Pancreas (tissue), 10 donors: ENCODE measurements around the gene LAMTOR2. TPM values are rescaled to one million over a fixed set of nuclear protein-coding genes. Genes with fewer than 3 reads are reported as not detected.

Source experiments
- ATAC-seq, 4 donors: fragments of 200-7000 bp; cut with Tn5 transposase; one replicate each; pipeline versions ENCODE4 v1.8.0 to v1.9.1; 2020; ENCODE audit warnings: mild to moderate bottlenecking in 4 of 4, moderate library complexity in 4 of 4
- DNase-seq, 6 donors: peaks; one replicate each; pipeline ENCODE4 v3.0.0-alpha.2; 2020
- FAIRE-seq: peaks from 2 replicates; lab custom pipeline; 2012; peaks lifted over from hg19 to GRCh38; lab: Jason Lieb, UNC
- H3K27ac ChIP-seq, 4 donors: fragments of 200-600 bp; sonication (generic); 1 replicate in 3 of 4; 2 replicates in 1 of 4; pipeline versions ENCODE4 v1.5.0 to v1.8.0; 2020
- H3K27me3 ChIP-seq, 4 donors: fragments of 200-600 bp; one replicate each; pipeline ENCODE4 v1.8.0; 2021
- H3K36me3 ChIP-seq, 3 donors: fragments of 200-600 bp; sonication (generic) in 1 of 3; one replicate each; pipeline versions ENCODE4 v1.5.0 to v1.8.0; 2020 to 2021
- H3K4me1 ChIP-seq, 3 donors: fragments of 200-600 bp; one replicate each; pipeline ENCODE4 v1.8.0; 2021
- H3K4me3 ChIP-seq, 4 donors: fragments of 200-600 bp; sonication (generic) in 2 of 4; one replicate each; pipeline versions ENCODE4 v1.5.0 to v1.8.0; 2020 to 2021
- H3K9me3 ChIP-seq, 4 donors: fragments of 200-600 bp; one replicate each; pipeline ENCODE4 v1.8.0; 2021
- WGBS, 2 donors: extraction: QIAGEN DNeasy Blood & Tissue Kit; methylation state at CpG; one replicate each; pipeline ENCODE4 v1.1.7; 2013; 5-methylcytosine and 5-hydroxymethylcytosine counted together
- intact Hi-C, 3 donors: fragments of 100-400 bp; cut with DNase I; formaldehyde crosslinking; loops; one replicate each; pipeline versions ENCODE4 v1.11.1 to v1.14.2; 2022
- polyA plus RNA-seq, 2 donors: library from polyadenylated mRNA; stranded (reverse); fragments of 200-250 nt; gene quantifications; one replicate each; pipeline ENCODE4 v1.2.3, GENCODE V29; 2013
- total RNA-seq, 6 donors: library from RNA; stranded (reverse); fragmentation: NEBNext Ultra II Directional in 4 of 6; extraction: Animal tissue kit (Norgen Biotek cat#: 25700) in 4 of 6; gene quantifications; one replicate each; pipeline versions ENCODE4 v1.2.1 to v1.2.4, GENCODE V29; 2021 to 2023
- TF ChIP-seq, protein P1 (sequence below), 4 donors: fragments of 200-600 bp; sonication (generic) in 3 of 4; IDR thresholded peaks; one replicate each; pipeline versions ENCODE4 v1.5.0 to v1.8.0; 2021; ENCODE audit warnings: antibody characterized with exemption in 4 of 4
- donor health status: healthy with polysubstance abuse.
- donor health status: DM: no; HTN: no; CAD: no; lungs with moderate emphysema.
- donor health status: DM: no; HTN: no; CAD: no.
- donor health status: control.
- donor health status: control.
- donor health status: Bipolar disorder and iron deficiency.
- donor health status: DM: yes; HTN: yes; CAD: no.
- donor health status: DM: no; HTN: no; CAD: no.
- donor health status: DM: no; HTN: no; CAD: no.
- donor health status: DM: yes; HTN: yes; CAD: no.

LAMTOR2 gene
- total and polyA plus RNA-seq, 8 donors, result 31.7 to 60.1 (median 33.2) TPM

DNA sequence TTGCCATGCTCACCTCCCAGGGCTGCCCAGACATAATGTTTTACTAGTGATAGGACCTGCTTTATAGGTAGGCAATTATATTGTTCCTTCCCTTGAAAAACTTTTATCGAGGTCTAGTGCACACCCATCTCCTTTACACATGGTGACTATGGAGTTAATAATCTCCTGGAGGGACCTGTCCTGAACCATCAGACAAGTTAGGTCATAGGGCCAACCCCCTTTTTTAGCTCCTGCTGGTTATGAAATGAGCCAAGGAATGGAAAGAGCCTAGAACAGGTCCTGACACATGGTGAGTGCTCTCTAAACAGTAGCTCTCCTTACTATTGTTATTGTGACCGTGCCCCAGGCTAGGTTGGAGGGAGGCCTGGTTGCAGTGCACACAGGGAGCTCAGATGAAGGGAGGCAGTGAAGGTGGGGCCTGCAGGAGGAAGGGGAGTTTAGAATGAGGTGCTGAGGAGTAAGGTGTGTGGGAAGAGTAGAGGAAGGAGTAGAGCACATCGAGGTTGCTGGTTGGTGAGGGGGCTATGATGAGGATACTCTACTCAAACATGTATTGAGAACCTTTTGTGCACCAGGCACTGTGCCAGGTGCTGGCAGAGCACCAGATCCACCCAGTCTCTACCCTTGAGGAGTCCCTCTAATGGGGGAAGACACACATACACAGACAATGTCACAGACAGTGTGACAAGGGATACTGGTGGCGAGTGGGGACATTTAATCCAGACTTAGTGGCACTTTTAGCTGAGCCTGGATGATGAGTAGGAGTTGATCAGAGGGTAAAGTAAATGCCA lies 45.8 kb downstream of the LAMTOR2 start:
- H3K27ac ChIP-seq, result no peak overlapping the region
- H3K9me3 ChIP-seq, result no peaks in the 10 kb centered on the region
- DNase-seq (no peak), FAIRE-seq (no peak), ATAC-seq (no peak)
- no peaks in the 10 kb centered on the region for H3K36me3 ChIP-seq
- TF ChIP-seq, protein P1, sequence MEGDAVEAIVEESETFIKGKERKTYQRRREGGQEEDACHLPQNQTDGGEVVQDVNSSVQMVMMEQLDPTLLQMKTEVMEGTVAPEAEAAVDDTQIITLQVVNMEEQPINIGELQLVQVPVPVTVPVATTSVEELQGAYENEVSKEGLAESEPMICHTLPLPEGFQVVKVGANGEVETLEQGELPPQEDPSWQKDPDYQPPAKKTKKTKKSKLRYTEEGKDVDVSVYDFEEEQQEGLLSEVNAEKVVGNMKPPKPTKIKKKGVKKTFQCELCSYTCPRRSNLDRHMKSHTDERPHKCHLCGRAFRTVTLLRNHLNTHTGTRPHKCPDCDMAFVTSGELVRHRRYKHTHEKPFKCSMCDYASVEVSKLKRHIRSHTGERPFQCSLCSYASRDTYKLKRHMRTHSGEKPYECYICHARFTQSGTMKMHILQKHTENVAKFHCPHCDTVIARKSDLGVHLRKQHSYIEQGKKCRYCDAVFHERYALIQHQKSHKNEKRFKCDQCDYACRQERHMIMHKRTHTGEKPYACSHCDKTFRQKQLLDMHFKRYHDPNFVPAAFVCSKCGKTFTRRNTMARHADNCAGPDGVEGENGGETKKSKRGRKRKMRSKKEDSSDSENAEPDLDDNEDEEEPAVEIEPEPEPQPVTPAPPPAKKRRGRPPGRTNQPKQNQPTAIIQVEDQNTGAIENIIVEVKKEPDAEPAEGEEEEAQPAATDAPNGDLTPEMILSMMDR (IDR thresholded peaks at IDR 0.05), result no peak
- no peaks in the 10 kb centered on the region for H3K27me3 ChIP-seq
- intact Hi-C loops, result no loop called here
- no peak overlapping the region for H3K4me3 ChIP-seq
- WGBS, 2 donors, result 55 to 57% methylated on average over 4 of the region's 4 CpGs
- H3K4me1 ChIP-seq, result peaks cover 1 to 26% (median 12%) of the 10 kb centered on the region in 3 donors

GRCh38 chr1:156101880-156102279 lies 47.3 kb downstream of the LAMTOR2 start:
- DNase-seq (peak in 2 of 6 donors; percentile 54 to 71), FAIRE-seq (no peak), ATAC-seq (no peak)
- Histone ChIP-seq H3K27ac (no peak overlapping the region), H3K9me3 (no peaks in the 10 kb centered on the region), H3K36me3 (no peaks in the 10 kb centered on the region), H3K4me1 (peaks cover 7 to 29% (median 13%) of the 10 kb centered on the region in 3 donors), H3K4me3 (no peak overlapping the region), H3K27me3 (no peaks in the 10 kb centered on the region)
- 44 to 48% methylated on average over 6 of the region's 6 CpGs for WGBS, 2 donors
- intact Hi-C loops, result no loop called here
- TF ChIP-seq, protein P1 (IDR thresholded peaks at IDR 0.05), result no peak

DNA sequence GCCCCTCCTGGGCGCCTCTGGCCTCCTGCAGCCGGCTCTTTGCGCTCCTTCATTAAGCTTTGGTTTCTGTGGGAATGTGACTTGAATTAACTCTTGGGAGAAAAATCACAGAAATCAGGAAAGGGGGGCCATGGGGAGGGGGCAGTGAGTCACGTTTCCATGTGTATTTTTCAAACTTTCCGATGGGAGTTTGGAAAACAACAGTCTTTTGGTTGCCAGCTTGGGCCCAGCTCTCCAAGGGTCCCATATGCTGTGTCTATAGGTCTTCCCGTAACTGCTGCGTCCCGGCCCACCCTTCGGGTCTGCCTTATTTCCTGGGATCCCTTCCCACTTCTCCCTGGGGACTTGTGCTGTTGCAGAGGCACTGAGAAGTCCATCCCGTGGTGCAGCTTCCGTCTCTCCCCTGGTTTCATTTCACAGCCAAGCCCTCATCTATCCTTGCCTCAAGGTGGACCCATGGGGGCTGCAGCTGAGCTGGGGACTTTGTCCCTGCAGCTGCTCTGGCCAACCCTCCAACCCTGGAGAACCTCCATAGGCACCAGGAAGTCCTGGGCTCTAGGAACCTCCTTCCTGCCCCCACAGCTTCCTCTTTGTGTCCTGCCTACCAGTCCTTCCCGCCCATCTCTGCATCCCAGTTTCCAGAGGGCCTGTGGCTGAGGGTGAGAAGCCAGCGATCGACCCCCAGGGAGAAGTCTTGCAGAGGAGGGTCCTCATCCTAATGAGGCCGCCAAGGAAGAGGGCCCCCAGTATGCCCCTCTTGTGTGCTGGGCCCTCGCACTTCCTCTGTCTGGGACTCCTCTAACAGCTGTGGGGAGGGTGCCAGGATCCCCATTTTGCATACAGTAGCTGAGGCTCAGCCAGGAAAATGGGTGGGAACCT lies 48.3 kb downstream of the LAMTOR2 start:
- DNase-seq (no peak), FAIRE-seq (no peak), ATAC-seq (no peak)
- Histone ChIP-seq H3K9me3 (no peaks in the 10 kb centered on the region), H3K27me3 (no peaks in the 10 kb centered on the region), H3K4me1 (peaks cover 7 to 33% (median 18%) of the 10 kb centered on the region in 3 donors), H3K4me3 (no peak overlapping the region), H3K27ac (peak overlapping the region in 3 of 4 donors; percentile 16 to 98 (median 93)), H3K36me3 (no peaks in the 10 kb centered on the region)
- intact Hi-C loops, result no loop called here
- 80 to 85% methylated on average over 16 of the region's 16 CpGs for WGBS, 2 donors
- TF ChIP-seq, protein P1 (IDR thresholded peaks at IDR 0.05), result no peak

GRCh38 chr1:156103521-156103947 lies 49.0 kb downstream of the LAMTOR2 start:
- FAIRE-seq, result no peak
- WGBS, 2 donors, result 68 to 70% methylated on average over 8 to 9 of the region's 9 CpGs
- peak in 1 of 6 donors; percentile 49 for DNase-seq

More at GRCh38 chr1:156103521-156103947, 49.0 kb downstream of the LAMTOR2 start:
- no peaks in the 10 kb centered on the region for H3K36me3 ChIP-seq
- H3K9me3 ChIP-seq, result no peaks in the 10 kb centered on the region
- peaks cover 7 to 33% (median 18%) of the 10 kb centered on the region in 3 donors for H3K4me1 ChIP-seq
- H3K4me3 ChIP-seq, result no peak overlapping the region
- H3K27ac ChIP-seq, result peak overlapping the region; percentile 16 to 98 (median 60)
- ATAC-seq, result no peak
- H3K27me3 ChIP-seq, result no peaks in the 10 kb centered on the region
- TF ChIP-seq, protein P1 (IDR thresholded peaks at IDR 0.05), result no peak
- intact Hi-C loops, result no loop called here
